ENCODE results near the gene PRSS33.

Gene PRSS33

DNA sequence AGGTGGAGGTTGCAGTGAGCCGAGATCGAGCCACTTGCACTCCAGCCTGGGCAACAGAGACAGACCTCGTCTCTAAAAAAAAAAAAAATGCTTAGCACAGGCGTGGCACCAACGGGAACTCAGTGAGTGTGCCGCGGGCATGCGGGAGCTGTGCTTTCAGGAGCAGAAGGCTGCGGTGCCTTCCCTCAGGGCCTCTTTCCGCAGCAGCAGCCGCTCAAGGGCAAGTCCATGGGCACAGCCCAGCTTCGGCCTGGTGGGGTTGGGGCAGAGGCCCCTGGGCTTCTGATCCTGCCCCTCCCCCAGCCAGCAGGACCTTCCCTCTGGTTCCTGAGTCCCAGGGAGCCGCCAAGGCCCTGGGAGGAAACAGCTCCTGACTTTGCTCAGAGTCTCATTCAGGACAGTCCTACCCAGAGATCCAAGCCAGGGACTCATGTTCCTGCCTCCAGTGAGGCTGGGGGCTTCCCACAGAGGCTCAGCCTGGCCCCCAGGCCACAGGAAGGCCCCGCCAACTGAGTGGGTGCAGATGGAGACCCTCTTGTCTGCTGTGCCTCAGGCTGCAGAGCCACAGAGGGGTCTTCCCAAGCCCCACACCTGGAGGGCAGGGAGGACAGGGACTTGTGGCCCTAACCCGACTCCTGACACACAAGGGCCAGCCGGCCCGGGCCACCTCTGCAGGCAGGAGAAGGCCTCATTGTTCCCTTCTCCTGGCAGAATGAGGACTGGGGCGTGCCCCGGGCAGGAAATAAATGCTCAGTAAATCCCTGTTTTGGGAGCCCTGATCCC lies 39.4 kb upstream of the PRSS33 start:
- TF ChIP-seq GATA3 (IDR thresholded peaks at IDR 0.05; ENCODE audit: low read depth, low read length) (no peak), GATA2 (IDR thresholded peaks at IDR 0.05; ENCODE audit: low read depth, low read length) (no peak)

DNA sequence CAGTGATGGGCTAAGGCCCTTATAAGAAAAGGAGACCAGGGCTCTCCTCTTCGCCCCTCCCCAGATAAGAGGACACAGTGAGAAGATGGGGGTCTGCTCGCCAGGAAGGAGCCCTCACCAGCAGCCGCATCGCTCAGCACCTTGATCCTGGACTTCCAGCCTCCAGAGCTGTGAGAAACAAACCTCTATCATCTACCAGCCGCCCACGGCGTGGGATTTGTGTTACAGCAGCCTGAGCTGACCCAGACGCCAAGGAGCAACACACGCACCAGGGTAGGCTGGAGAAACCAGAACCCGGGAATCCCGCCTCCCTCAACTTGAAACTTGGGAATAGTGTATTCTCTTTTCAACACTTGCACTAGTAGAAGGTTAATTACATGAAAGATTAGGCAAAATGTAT lies 38.5 kb upstream of the PRSS33 start:
- TF ChIP-seq GATA2 (IDR thresholded peaks at IDR 0.05; ENCODE audit: low read depth, low read length), result no peak
- no peak for TF ChIP-seq GATA3 (IDR thresholded peaks at IDR 0.05; ENCODE audit: low read depth, low read length)

DNA sequence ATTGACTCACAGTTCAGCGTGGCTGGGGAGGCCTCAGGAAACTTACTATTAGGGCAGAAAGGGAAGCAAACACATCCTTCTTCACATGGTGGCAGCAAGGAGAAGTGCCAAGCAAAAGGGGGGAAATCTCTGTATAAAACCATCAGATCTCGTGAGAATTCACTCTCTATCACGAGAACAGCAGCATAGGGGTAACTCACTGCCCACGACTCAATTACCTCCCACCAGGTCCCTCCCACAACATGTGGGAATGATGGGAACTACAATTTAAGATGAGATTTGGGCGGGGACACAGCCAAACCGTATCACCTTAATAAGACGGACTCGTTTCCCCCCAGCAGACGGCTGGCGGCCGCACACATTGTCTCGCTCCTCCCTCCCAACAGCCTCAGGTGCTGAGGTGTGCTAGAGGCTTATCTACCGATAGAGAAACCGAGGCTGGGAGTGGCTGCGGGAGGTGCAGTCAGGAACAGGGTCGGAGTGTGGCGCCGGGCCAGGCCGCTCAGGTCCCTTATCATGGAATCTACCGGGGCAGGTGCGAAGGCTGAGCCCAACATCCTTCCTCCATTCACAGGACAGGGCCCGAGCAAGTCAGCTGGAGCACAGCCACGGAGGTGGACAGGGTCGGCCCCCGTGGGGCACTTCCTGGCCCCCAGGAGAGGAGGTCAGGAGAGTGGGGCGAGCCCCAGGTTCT lies 37.8 kb upstream of the PRSS33 start:
- no peak for TF ChIP-seq GATA3 (IDR thresholded peaks at IDR 0.05; ENCODE audit: low read depth, low read length)
- TF ChIP-seq GATA2 (IDR thresholded peaks at IDR 0.05; ENCODE audit: low read depth, low read length), result no peak

DNA sequence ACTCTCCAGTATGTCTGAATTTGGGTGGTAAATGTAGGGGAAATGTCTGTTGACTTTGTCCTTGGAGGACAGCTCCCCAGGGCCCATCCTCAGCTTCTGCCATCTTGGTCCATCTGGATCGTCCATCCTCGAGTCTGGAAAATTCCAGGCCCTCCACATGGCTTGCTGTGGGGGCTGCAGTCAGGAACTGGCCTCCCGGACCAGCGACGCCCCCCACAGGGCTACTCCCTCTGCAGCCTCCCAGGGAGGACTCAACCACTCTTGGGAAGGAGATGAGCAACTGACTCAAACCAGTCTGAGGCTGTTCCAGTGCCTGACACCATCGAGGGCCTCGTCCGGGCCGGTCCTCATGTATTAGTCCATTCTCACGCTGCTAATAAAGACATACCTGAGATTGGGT lies 37.3 kb upstream of the PRSS33 start:
- TF ChIP-seq GATA2 (IDR thresholded peaks at IDR 0.05; ENCODE audit: low read depth, low read length) (no peak), GATA3 (IDR thresholded peaks at IDR 0.05; ENCODE audit: low read depth, low read length) (no peak)

DNA sequence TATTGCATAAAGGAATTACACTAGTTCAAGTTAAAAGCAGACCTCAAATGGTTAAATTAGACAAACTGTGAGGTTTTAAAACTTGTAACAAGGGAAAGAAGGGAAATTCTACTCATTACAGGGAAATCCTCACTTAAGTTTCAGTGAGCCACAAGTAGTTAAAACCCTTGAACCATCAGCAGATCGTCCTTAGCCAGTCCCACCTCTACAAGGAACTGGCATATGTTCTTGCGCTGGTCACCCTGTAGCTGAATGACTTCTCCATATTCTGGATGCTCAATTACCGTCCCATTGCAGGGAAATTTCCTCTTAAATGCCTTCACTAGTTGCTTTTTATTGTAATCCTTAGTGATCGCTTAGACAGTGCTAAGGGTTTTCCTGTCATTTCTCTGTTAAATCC lies 35.1 kb upstream of the PRSS33 start:
- TF ChIP-seq GATA3 (IDR thresholded peaks at IDR 0.05; ENCODE audit: low read depth, low read length) (no peak), GATA2 (IDR thresholded peaks at IDR 0.05; ENCODE audit: low read depth, low read length) (no peak)

DNA sequence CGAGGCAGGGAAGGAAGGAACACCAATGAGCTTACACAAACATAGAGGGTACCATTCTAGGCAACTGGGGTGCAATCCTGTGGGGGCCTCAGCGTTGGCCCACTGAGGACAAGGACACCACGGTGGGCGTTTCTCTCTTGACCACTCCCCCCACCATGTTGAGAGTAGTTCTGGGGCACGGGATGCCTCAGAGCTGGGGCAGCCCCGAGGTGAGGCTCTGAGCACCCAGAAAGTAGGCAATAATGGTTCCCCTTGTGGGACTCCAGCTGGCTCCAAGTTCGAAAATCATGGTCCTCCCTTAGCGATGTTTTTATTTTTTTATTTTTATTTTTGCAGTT lies 34.8 kb upstream of the PRSS33 start:
- TF ChIP-seq GATA3 (IDR thresholded peaks at IDR 0.05; ENCODE audit: low read depth, low read length) (no peak), GATA2 (IDR thresholded peaks at IDR 0.05; ENCODE audit: low read depth, low read length) (no peak)

DNA sequence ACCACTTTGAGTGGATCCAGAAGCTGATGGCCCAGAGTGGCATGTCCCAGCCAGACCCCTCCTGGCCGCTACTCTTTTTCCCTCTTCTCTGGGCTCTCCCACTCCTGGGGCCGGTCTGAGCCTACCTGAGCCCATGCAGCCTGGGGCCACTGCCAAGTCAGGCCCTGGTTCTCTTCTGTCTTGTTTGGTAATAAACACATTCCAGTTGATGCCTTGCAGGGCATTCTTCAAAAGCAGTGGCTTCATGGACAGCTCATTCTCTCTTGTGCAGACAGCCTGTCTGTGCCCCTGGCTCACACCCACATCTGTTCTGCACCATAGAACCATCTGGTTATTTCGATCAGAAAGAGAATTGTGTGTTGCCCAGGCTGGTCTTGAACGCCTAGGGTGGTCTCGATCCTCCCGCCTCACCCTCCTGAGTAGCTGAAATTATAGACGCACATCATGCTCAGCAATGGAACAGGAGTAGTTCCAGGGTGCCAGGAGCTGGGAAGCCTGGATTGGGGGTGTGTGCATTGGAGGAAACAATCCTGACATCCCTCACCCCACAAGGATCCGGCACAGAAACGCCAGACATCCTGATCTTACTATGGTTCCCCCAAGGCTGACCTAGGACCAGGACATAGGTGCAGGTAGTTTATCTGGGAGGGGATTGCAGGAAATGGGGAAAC lies 34.3 kb upstream of the PRSS33 start:
- TF ChIP-seq GATA2 (IDR thresholded peaks at IDR 0.05; ENCODE audit: low read depth, low read length), result no peak
- no peak for TF ChIP-seq GATA3 (IDR thresholded peaks at IDR 0.05; ENCODE audit: low read depth, low read length)

DNA sequence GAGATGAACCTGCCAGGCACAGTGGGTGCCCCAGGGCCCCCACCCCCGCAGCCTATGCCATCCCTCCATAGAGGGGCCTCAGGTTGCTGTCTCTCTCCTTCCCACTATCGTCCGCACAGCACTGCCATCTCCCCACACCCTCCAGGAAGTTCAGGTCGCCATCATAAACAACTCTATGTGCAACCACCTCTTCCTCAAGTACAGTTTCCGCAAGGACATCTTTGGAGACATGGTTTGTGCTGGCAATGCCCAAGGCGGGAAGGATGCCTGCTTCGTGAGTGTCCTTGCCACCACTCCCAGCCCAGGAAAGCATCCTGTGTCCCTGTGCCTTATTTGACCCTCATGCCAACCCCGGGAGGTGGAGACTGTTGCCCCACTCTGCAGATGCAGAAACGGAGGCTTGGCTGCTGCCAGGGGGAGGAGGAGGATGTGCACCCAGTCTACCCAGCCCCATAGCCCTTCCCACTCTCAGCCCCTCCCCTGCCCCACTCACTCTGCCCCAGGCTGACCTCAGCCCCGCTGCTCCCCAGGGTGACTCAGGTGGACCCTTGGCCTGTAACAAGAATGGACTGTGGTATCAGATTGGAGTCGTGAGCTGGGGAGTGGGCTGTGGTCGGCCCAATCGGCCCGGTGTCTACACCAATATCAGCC lies 33.6 kb upstream of the PRSS33 start:
- no peak for TF ChIP-seq GATA3 (IDR thresholded peaks at IDR 0.05; ENCODE audit: low read depth, low read length)

DNA sequence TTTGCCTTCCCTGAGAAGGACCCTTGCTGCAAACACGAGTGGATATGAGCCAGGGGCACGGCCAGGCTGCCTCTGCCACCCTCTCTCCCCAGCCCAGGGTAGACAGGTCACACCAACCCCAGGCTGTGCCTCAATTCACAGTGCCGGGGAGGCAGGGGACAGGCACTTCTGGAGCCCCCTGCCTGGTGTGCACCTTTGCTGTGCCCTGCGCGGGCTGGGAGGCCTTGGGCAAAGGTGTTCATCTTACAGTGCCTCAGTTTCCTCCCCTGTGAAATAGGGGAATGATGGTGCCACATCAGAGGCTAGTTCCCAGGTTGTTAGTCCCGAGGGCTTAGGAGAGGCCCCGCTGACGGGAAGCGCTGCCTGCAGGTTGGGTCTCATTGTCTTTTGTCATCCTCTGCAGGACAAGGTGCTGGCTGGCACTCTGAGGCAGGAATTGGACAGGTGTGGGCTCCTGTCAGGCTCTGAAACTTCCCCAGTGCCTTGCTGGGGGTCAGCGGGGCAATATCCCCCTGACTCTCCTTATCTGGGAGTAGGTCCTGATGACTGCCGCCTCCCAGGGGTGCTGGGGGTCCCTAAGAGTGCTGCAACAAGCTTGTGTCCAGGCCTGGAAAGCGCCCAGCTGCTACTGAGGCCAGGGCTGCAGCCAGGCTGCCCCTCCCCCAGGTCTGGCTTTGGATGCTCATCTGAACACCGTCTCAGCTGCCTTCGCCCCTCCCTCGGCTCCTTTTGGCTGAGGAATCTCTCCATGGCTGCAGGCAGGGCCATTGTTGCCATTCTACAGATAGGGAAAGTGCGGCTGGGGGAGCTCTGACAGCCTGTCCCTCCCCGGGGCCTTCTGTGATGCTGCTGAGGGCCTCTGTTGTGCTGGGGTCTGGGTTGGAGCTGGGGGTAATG lies 32.8 kb upstream of the PRSS33 start:
- TF ChIP-seq GATA3 (IDR thresholded peaks at IDR 0.05; ENCODE audit: low read depth, low read length), result no peak
- TF ChIP-seq GATA2 (IDR thresholded peaks at IDR 0.05; ENCODE audit: low read depth, low read length), result no peak

DNA sequence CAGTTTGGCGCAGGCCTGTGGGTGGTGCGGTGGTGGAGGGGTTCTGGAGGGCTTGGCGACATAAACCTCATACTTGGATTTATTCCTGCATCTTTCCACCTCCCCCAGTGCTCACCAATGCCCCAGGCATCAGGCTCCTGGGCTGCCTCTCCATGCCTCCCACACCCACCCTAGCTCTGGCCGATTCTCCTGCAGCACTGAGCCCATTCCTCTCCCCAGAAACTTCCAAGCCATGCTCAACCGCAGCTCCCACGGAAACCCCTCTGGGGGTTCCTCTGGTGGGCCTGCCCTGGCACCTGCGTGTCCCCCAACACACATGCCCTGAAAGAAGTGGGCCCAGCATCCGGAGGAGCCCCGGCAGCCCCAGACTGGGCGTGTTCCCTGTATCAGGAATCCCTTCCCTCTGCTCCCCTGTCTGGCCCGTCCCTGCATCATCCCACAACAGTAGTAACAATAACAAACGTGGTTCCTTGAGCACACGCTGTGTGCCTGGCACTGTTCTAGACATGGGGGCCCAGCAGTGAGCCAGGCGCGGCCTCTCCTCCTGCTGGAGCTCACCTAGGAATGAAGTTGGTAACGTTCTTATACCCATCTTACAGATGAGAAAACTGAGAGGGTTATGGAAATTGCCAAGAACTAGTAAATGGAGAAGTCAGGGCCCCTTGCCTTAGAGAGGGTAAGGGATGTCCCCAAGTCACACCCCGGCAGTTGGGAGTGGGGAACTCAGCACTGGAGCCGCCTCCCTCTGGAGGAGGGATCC lies 32.0 kb upstream of the PRSS33 start:
- TF ChIP-seq GATA3 (IDR thresholded peaks at IDR 0.05; ENCODE audit: low read depth, low read length), result no peak
- no peak for TF ChIP-seq GATA2 (IDR thresholded peaks at IDR 0.05; ENCODE audit: low read depth, low read length)

DNA sequence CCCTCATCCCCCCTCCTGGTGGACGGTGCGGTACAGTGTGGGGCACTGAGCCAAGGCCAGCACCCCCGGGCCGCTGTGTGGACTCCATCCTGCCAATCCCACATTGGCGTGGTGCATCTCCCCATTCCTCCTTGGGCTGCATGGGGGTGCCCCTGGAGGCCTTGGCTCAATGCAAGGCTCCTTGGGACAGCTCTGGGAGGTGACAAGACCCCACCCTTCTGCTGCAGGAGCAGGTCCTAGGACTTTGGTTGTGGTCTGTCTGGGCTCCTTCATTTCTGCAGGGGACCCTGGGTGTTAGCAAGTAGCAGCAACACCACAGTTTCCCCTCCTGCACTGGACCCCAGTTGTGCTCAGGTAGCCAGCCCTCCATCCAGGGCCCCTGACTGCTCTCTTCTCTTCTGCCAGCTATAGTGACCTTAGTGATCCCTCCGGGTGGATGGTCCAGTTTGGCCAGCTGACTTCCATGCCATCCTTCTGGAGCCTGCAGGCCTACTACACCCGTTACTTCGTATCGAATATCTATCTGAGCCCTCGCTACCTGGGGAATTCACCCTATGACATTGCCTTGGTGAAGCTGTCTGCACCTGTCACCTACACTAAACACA lies 31.0 kb upstream of the PRSS33 start:
- TF ChIP-seq GATA2 (IDR thresholded peaks at IDR 0.05; ENCODE audit: low read depth, low read length), result no peak
- no peak for TF ChIP-seq GATA3 (IDR thresholded peaks at IDR 0.05; ENCODE audit: low read depth, low read length)

Measured in SH-SY5Y (cell line).